KMS-11 (cell line): ENCODE results near the gene ALG6.

ENCODE experiments used
- H2AFZ ChIP-seq: fragments of 200-600 bp; sonication (generic); 2 replicates; pipeline ENCODE4 v1.6.1; 2016; ENCODE audit warnings: antibody characterized with exemption, mixed run types, low read depth
- H3K27ac ChIP-seq: fragments of 200-600 bp; sonication (generic); 2 replicates; pipeline ENCODE4 v1.6.1; 2016; ENCODE audit warnings: mild to moderate bottlenecking, mixed run types
- H3K27me3 ChIP-seq: fragments of 200-600 bp; sonication (generic); 2 replicates; pipeline ENCODE4 v1.6.1; 2017; ENCODE audit warnings: mild to moderate bottlenecking, low read depth, mixed run types, moderate library complexity; ENCODE audit not compliant: insufficient read depth
- H3K36me3 ChIP-seq: fragments of 200-600 bp; sonication (generic); 2 replicates; pipeline ENCODE4 v1.6.1; 2017; ENCODE audit warnings: mild to moderate bottlenecking, mixed run types; ENCODE audit not compliant: insufficient read depth
- H3K4me1 ChIP-seq: fragments of 200-600 bp; sonication (generic); 2 replicates; pipeline ENCODE4 v1.6.1; 2016; ENCODE audit warnings: mild to moderate bottlenecking, low read depth, mixed run types; ENCODE audit not compliant: poor library complexity, severe bottlenecking
- H3K4me2 ChIP-seq: fragments of 200-600 bp; sonication (generic); 2 replicates; pipeline ENCODE4 v1.7.0; 2016; ENCODE audit warnings: mild to moderate bottlenecking, mixed run types
- H3K4me3 ChIP-seq: fragments of 200-600 bp; sonication (generic); IDR thresholded peaks from 2 replicates; pipeline ENCODE4 v1.6.1; 2017; ENCODE audit warnings: low read depth, low read length, mixed read lengths; ENCODE audit not compliant: insufficient read depth
- H3K79me2 ChIP-seq: fragments of 200-600 bp; sonication (generic); 2 replicates; pipeline ENCODE4 v1.6.1; 2016; ENCODE audit warnings: low read depth, mixed run types; ENCODE audit not compliant: insufficient read depth
- H3K9ac ChIP-seq: fragments of 200-600 bp; sonication (generic); 2 replicates; pipeline ENCODE4 v1.6.1; 2016; ENCODE audit warnings: mild to moderate bottlenecking, mixed run types
- H4K20me1 ChIP-seq: fragments of 200-600 bp; sonication (generic); 2 replicates; pipeline ENCODE4 v1.6.1; 2016; ENCODE audit warnings: mild to moderate bottlenecking, mixed run types; ENCODE audit not compliant: insufficient read depth
- CTCF ChIP-seq: fragments of 200-600 bp; sonication (generic); conservative IDR thresholded peaks from 2 replicates; pipeline ENCODE4 v1.6.1; 2017; ENCODE audit warnings: low read depth, mild to moderate bottlenecking, antibody characterized with exemption, low read length, moderate library complexity, mixed read lengths

The ALG6 gene

GRCh38 chr1:63320022-63320721 is 47.3 kb upstream of the ALG6 start:
- Histone ChIP-seq H3K9ac (no peak overlapping the region), H3K79me2 (no peaks in the 10 kb centered on the region), H3K4me3 (no peak overlapping the region), H4K20me1 (no peaks in the 10 kb centered on the region), H3K27me3 (no peaks in the 10 kb centered on the region), H3K4me1 (peaks cover 11% of the 10 kb centered on the region), H3K4me2 (no peak overlapping the region), H3K36me3 (no peaks in the 10 kb centered on the region), H3K27ac (no peak overlapping the region), H2AFZ (no peak overlapping the region)
- TF ChIP-seq CTCF = no peak

GRCh38 chr1:63321066-63321784 is 46.2 kb upstream of the ALG6 start:
- Histone ChIP-seq H3K27me3 (no peaks in the 10 kb centered on the region), H3K79me2 (no peaks in the 10 kb centered on the region), H3K9ac (no peak overlapping the region), H3K4me1 (peaks cover 11% of the 10 kb centered on the region), H3K4me2 (peak overlapping the region; percentile 80), H3K36me3 (no peaks in the 10 kb centered on the region), H2AFZ (peak overlapping the region; percentile 93), H3K4me3 (no peak overlapping the region), H3K27ac (no peak overlapping the region), H4K20me1 (no peaks in the 10 kb centered on the region)
- TF ChIP-seq CTCF = no peak

- no peak for TF ChIP-seq CTCF
- H3K4me2 ChIP-seq = peak overlapping the region; percentile 80
- peak overlapping the region; percentile 26; the same call in 1 of the 2 replicates for H3K27ac ChIP-seq
- no peaks in the 10 kb centered on the region for H3K79me2 ChIP-seq
- no peaks in the 10 kb centered on the region for H3K27me3 ChIP-seq
- H3K9ac ChIP-seq = peak overlapping the region; percentile 60; the same call in 1 of the 2 replicates
- H3K4me3 ChIP-seq = no peak overlapping the region
- peak overlapping the region; percentile 93 for H2AFZ ChIP-seq
- peaks cover 11% of the 10 kb centered on the region for H3K4me1 ChIP-seq
- H3K36me3 ChIP-seq = no peaks in the 10 kb centered on the region
- H4K20me1 ChIP-seq = no peaks in the 10 kb centered on the region
Observed at GRCh38 chr1:63321785-63322113, 45.7 kb upstream of the ALG6 start.

GRCh38 chr1:63322114-63322943 is 45.1 kb upstream of the ALG6 start, which contains the start of gene FOXD3:
TSS of gene FOXD3 (plus strand) at chr1:63322567. CDS start at chr1:63323059, 492 bp downstream.
- TF ChIP-seq CTCF = no peak
- Histone ChIP-seq H3K27ac (peak within 1 kb of the TSS; percentile 26; the same call in 1 of the 2 replicates), H2AFZ (peak within 1 kb of the TSS; percentile 93), H3K4me3 (no peak within 1 kb of the TSS), H4K20me1 (no peaks in the 10 kb centered on the region), H3K4me1 (peaks cover 11% of the 10 kb centered on the region), H3K27me3 (no peaks in the 10 kb centered on the region), H3K9ac (peak within 1 kb of the TSS; percentile 60; the same call in 1 of the 2 replicates), H3K36me3 (no peaks in the 10 kb centered on the region), H3K79me2 (no peaks in the 10 kb centered on the region), H3K4me2 (peak within 1 kb of the TSS; percentile 80)
